ENCODE data around the gene SUGP1.

DNA sequence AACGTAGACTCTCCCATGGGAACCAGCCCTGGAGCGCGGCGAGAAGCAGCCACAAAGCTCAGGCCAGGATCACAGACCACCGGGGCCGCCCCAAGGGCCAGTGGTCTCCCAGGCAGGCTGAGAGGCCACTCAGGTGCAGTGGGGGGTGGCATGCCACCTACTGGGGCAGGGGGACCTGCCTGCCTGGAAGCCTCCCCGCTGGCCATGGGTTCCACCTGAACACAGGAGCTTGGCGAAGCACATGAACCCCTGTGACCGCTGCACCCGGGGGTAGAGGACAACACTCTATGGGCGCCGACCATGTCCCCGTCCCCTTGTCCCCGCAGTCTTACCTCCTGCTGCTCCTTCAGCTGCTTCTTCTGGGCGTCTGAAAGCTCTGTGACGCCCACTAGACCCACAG is 40.5 kb downstream of the SUGP1 start:
- TF ChIP-seq, protein P1, sequence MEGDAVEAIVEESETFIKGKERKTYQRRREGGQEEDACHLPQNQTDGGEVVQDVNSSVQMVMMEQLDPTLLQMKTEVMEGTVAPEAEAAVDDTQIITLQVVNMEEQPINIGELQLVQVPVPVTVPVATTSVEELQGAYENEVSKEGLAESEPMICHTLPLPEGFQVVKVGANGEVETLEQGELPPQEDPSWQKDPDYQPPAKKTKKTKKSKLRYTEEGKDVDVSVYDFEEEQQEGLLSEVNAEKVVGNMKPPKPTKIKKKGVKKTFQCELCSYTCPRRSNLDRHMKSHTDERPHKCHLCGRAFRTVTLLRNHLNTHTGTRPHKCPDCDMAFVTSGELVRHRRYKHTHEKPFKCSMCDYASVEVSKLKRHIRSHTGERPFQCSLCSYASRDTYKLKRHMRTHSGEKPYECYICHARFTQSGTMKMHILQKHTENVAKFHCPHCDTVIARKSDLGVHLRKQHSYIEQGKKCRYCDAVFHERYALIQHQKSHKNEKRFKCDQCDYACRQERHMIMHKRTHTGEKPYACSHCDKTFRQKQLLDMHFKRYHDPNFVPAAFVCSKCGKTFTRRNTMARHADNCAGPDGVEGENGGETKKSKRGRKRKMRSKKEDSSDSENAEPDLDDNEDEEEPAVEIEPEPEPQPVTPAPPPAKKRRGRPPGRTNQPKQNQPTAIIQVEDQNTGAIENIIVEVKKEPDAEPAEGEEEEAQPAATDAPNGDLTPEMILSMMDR (IDR thresholded peaks at IDR 0.05) = no peak
- TF ChIP-seq POLR2A (IDR thresholded peaks at IDR 0.05) = no peak

Measured in body of pancreas (tissue), 4 donors.